ENCODE data around the gene CAPN11.

CAPN11 gene

DNA sequence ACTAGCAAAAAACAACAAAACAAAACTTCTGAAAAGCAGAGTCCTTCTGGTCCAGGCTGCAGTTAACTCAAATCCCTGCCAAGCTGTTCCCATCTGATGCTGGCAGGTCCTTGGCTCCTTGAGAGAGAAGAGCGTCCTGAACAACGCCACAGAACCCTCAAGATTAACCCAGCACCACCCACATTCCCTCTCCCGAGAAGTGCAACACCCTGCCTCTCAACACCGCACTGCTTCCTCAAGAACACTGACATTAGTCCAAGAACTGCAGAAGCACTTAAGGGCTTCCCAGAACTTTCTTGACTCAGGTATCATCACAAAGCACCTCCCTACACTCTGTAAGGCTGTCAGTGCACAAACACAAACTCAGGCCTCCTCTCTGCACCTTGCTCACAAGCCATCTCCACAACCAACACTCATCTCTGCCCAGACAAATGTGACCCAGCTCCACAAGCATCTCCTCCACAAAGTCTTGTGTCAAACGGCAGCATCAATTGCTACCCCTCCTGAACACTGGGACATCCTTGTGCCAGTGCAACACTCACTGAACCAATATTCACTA, 38.8 kb upstream of the CAPN11 start:
- Histone ChIP-seq H3K4me3 (ENCODE audit: insufficient read depth, low read depth, low read length) (no peak overlapping the region), H3K27me3 (ENCODE audit: control insufficient read depth, insufficient read depth, low read length, poor library complexity, severe bottlenecking) (no peaks in the 10 kb centered on the region), H3K4me1 (ENCODE audit: control insufficient read depth, insufficient read depth, low read length) (peaks cover 28% of the 10 kb centered on the region), H3K9me3 (ENCODE audit: control insufficient read depth, low read length) (no peaks in the 10 kb centered on the region), H3K36me3 (ENCODE audit: control insufficient read depth, insufficient read depth, low read length) (no peaks in the 10 kb centered on the region), H3K27ac (ENCODE audit: insufficient read depth, low read depth, low read length, poor library complexity, severe bottlenecking) (no peak overlapping the region)
- WGBS, 2 experiments, result 92% methylated on average over 5 of the region's 5 CpGs

GRCh38 chr6:44120692-44121443, 37.8 kb upstream of the CAPN11 start:
- WGBS, 2 experiments, result 56 to 67% methylated on average over 3 to 4 of the region's 4 CpGs
- Histone ChIP-seq H3K36me3 (ENCODE audit: control insufficient read depth, insufficient read depth, low read length) (no peaks in the 10 kb centered on the region), H3K27me3 (ENCODE audit: control insufficient read depth, insufficient read depth, low read length, poor library complexity, severe bottlenecking) (no peaks in the 10 kb centered on the region), H3K4me1 (ENCODE audit: control insufficient read depth, insufficient read depth, low read length) (peaks cover 38% of the 10 kb centered on the region), H3K27ac (ENCODE audit: insufficient read depth, low read depth, low read length, poor library complexity, severe bottlenecking) (no peak overlapping the region), H3K4me3 (ENCODE audit: insufficient read depth, low read depth, low read length) (no peak overlapping the region), H3K9me3 (ENCODE audit: control insufficient read depth, low read length) (no peaks in the 10 kb centered on the region)

DNA sequence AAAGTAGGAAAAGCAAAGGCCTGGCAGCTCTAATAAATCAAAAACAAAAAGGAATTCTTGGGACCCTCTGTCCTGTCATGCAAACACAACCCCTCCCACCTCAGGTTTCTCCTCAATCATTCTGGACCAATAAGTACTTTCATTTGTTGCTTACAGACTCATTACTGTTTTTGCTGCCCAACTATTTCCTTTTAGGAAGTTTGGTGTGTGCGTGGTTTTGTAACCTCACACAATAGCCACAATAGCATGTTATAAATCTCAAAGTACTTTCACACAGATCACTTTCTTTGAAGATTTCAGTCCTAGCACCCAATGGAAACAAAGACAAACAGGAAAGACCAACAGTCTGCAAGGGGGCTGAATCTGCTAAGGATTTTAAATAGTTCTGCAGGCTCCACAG, 35.8 kb upstream of the CAPN11 start:
- Histone ChIP-seq H3K27ac (ENCODE audit: insufficient read depth, low read depth, low read length, poor library complexity, severe bottlenecking) (no peak overlapping the region), H3K4me1 (ENCODE audit: control insufficient read depth, insufficient read depth, low read length) (peaks cover 43% of the 10 kb centered on the region), H3K9me3 (ENCODE audit: control insufficient read depth, low read length) (no peaks in the 10 kb centered on the region), H3K36me3 (ENCODE audit: control insufficient read depth, insufficient read depth, low read length) (no peaks in the 10 kb centered on the region), H3K4me3 (ENCODE audit: insufficient read depth, low read depth, low read length) (no peak overlapping the region), H3K27me3 (ENCODE audit: control insufficient read depth, insufficient read depth, low read length, poor library complexity, severe bottlenecking) (no peaks in the 10 kb centered on the region)
- WGBS, 2 experiments, result 80 to 91% methylated on average over 1 of the region's 1 CpG

- H3K9me3 ChIP-seq (ENCODE audit: control insufficient read depth, low read length), result no peaks in the 10 kb centered on the region
- no peak overlapping the region for H3K4me3 ChIP-seq (ENCODE audit: insufficient read depth, low read depth, low read length)
- no peaks in the 10 kb centered on the region for H3K27me3 ChIP-seq (ENCODE audit: control insufficient read depth, insufficient read depth, low read length, poor library complexity, severe bottlenecking)
- H3K4me1 ChIP-seq (ENCODE audit: control insufficient read depth, insufficient read depth, low read length), result peaks cover 43% of the 10 kb centered on the region
- WGBS, 2 experiments, result 76 to 97% methylated on average over 2 of the region's 2 CpGs
- no peaks in the 10 kb centered on the region for H3K36me3 ChIP-seq (ENCODE audit: control insufficient read depth, insufficient read depth, low read length)
- H3K27ac ChIP-seq (ENCODE audit: insufficient read depth, low read depth, low read length, poor library complexity, severe bottlenecking), result no peak overlapping the region
These were observed 35.1 kb upstream of the CAPN11 start for GRCh38 chr6:44123544-44123943.

GRCh38 chr6:44126320-44127149, 32.1 kb upstream of the CAPN11 start:
- peak overlapping the region; percentile 65 for H3K27ac ChIP-seq (ENCODE audit: insufficient read depth, low read depth, low read length, poor library complexity, severe bottlenecking)
- 3% methylated on average over 31 of the region's 31 CpGs for WGBS, 2 experiments
- no peaks in the 10 kb centered on the region for H3K9me3 ChIP-seq (ENCODE audit: control insufficient read depth, low read length)

DNA sequence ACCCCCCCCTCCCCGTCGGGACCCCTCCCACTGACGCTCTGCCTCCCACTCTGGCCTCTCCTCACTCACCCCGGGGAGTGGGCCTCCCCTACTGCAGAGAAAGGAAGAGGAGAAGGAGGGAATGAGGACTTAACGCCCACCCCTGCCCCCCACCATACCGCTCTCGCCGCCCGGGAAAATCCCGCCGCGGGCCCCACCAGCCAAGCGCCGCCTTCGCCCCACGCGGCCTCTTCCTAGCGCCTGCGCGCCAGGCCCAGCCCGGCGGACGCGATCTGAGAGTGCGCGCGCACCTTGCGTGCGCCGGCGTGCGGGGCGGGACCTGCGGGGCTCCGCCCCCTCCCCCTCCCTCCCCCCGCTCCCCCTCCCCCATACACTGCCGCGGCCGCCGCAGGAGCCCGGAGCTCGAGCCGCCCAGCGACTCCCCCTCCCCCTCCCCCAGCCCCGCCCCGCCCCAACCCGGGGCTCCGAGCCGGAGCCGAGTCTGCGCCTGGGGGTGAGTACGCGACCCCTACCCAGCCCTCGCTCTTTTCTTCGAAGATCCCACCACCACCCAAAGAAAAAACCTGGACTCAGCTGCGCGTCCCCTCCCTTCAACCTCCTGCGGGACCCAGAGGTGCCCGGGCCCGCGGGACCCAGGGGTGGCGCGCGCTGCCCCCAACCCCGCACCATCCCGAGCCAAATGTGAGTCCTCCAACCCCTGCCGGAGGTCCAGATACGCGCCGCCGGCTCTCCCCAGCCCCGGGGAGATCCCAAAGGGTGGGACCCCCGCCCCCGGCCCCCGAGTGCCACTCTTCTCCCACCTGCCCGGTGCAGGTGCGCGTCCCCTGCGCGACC, 31.2 kb upstream of the CAPN11 start, which contains the start of the genes MRPL14 and TMEM63B:
Gene MRPL14, minus strand, starts transcription at position 267 of the 834 bp plus-strand sequence. CDS start 10,841 bp downstream, outside the sequence.
Gene TMEM63B, plus strand, starts transcription at position 369 of the 834 bp plus-strand sequence. CDS start 7,031 bp downstream, outside the sequence.
- Histone ChIP-seq H3K4me1 (ENCODE audit: control insufficient read depth, insufficient read depth, low read length) (peaks cover 25% of the 10 kb centered on the region), H3K27ac (ENCODE audit: insufficient read depth, low read depth, low read length, poor library complexity, severe bottlenecking) (peak within 1 kb of the TSS; percentile 65), H3K36me3 (ENCODE audit: control insufficient read depth, insufficient read depth, low read length) (no peaks in the 10 kb centered on the region), H3K27me3 (ENCODE audit: control insufficient read depth, insufficient read depth, low read length, poor library complexity, severe bottlenecking) (no peaks in the 10 kb centered on the region), H3K4me3 (ENCODE audit: insufficient read depth, low read depth, low read length) (peak within 1 kb of the TSS; percentile 82), H3K9me3 (ENCODE audit: control insufficient read depth, low read length) (no peaks in the 10 kb centered on the region)
- 0% methylated on average over 59 to 62 of the region's 80 CpGs for WGBS, 2 experiments

More at GRCh38 chr6:44126320-44127149, 32.1 kb upstream of the CAPN11 start:
- Histone ChIP-seq H3K4me1 (ENCODE audit: control insufficient read depth, insufficient read depth, low read length) (peaks cover 29% of the 10 kb centered on the region), H3K27me3 (ENCODE audit: control insufficient read depth, insufficient read depth, low read length, poor library complexity, severe bottlenecking) (no peaks in the 10 kb centered on the region), H3K4me3 (ENCODE audit: insufficient read depth, low read depth, low read length) (peak overlapping the region; percentile 82), H3K36me3 (ENCODE audit: control insufficient read depth, insufficient read depth, low read length) (no peaks in the 10 kb centered on the region)

- Histone ChIP-seq H3K9me3 (ENCODE audit: control insufficient read depth, low read length) (no peaks in the 10 kb centered on the region), H3K4me3 (ENCODE audit: insufficient read depth, low read depth, low read length) (peak overlapping the region; percentile 82), H3K27me3 (ENCODE audit: control insufficient read depth, insufficient read depth, low read length, poor library complexity, severe bottlenecking) (no peaks in the 10 kb centered on the region), H3K4me1 (ENCODE audit: control insufficient read depth, insufficient read depth, low read length) (peaks cover 30% of the 10 kb centered on the region), H3K36me3 (ENCODE audit: control insufficient read depth, insufficient read depth, low read length) (no peaks in the 10 kb centered on the region), H3K27ac (ENCODE audit: insufficient read depth, low read depth, low read length, poor library complexity, severe bottlenecking) (no peak overlapping the region)
- 5% methylated on average over 49 of the region's 49 CpGs for WGBS, 2 experiments
These were observed 30.4 kb upstream of the CAPN11 start for GRCh38 chr6:44128020-44128917.

GRCh38 chr6:44129841-44130322, 28.7 kb upstream of the CAPN11 start:
- no peaks in the 10 kb centered on the region for H3K27me3 ChIP-seq (ENCODE audit: control insufficient read depth, insufficient read depth, low read length, poor library complexity, severe bottlenecking)
- no peaks in the 10 kb centered on the region for H3K9me3 ChIP-seq (ENCODE audit: control insufficient read depth, low read length)
- H3K4me3 ChIP-seq (ENCODE audit: insufficient read depth, low read depth, low read length), result no peak overlapping the region
- H3K4me1 ChIP-seq (ENCODE audit: control insufficient read depth, insufficient read depth, low read length), result peaks cover 40% of the 10 kb centered on the region
- no peak overlapping the region for H3K27ac ChIP-seq (ENCODE audit: insufficient read depth, low read depth, low read length, poor library complexity, severe bottlenecking)
- WGBS, 2 experiments, result 93 to 96% methylated on average over 2 of the region's 2 CpGs
- peaks cover 4% of the 10 kb centered on the region for H3K36me3 ChIP-seq (ENCODE audit: control insufficient read depth, insufficient read depth, low read length)

DNA sequence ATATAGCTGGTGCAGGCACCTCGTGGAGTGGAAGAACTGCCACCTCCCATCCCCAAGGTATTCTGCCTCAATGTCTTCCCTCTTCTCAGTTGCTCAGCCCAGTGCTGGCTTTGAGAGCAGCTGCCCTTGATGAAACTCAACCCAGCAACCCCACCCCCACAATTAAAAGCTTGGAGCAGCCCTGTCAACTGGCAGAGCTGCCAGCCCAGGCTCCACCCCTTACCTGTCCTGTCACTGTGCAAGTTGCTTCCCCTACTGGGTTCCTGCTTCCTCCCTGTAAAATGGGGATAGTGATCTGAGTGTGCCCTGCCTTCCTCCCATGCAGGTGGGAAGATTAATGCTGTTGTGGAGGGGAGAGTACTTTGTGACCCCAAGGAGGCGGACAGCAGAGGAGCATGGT, 26.7 kb upstream of the CAPN11 start:
- peaks cover 27% of the 10 kb centered on the region for H3K4me1 ChIP-seq (ENCODE audit: control insufficient read depth, insufficient read depth, low read length)
- peaks cover 5% of the 10 kb centered on the region for H3K36me3 ChIP-seq (ENCODE audit: control insufficient read depth, insufficient read depth, low read length)
- no peak overlapping the region for H3K27ac ChIP-seq (ENCODE audit: insufficient read depth, low read depth, low read length, poor library complexity, severe bottlenecking)
- 86 to 88% methylated on average over 2 of the region's 2 CpGs for WGBS, 2 experiments
- no peaks in the 10 kb centered on the region for H3K27me3 ChIP-seq (ENCODE audit: control insufficient read depth, insufficient read depth, low read length, poor library complexity, severe bottlenecking)
- no peaks in the 10 kb centered on the region for H3K9me3 ChIP-seq (ENCODE audit: control insufficient read depth, low read length)
- H3K4me3 ChIP-seq (ENCODE audit: insufficient read depth, low read depth, low read length), result no peak overlapping the region

Data from ectodermal cell (in vitro differentiated cells).